HEK293T (cell line): Measurements from ENCODE around the gene WRNIP1.

Experiments used
- CTCF ChIA-PET: fragments of 350-600 bp; formaldehyde crosslinking; extraction: SDS; loops from one replicate; lab custom pipeline; 2021; ENCODE audit warnings: antibody characterized with exemption, inconsistent platforms; lab: Yijun Ruan, JAX
- POLR2A ChIA-PET: fragments of 350-600 bp; formaldehyde crosslinking; extraction: SDS; loops from one replicate; lab custom pipeline; 2020; ENCODE audit warnings: antibody characterized with exemption, inconsistent platforms; lab: Yijun Ruan, JAX
- DNase-seq: peaks from one replicate; pipeline ENCODE4 v3.0.0; 2012; ENCODE audit warnings: mixed read lengths; ENCODE audit errors: extremely low spot score
- ARNT ChIP-seq: fragments of 450-650 bp; IDR thresholded peaks from 2 replicates; pipeline ENCODE4 v1.6.1; 2017; ENCODE audit warnings: mild to moderate bottlenecking
- BHLHE40 ChIP-seq: fragments of 450-650 bp; IDR thresholded peaks from 2 replicates; pipeline ENCODE4 v1.6.1; 2016; ENCODE audit warnings: mild to moderate bottlenecking, moderate library complexity, borderline replicate concordance
- CTBP1 ChIP-seq: fragments of 450-650 bp; IDR thresholded peaks from 2 replicates; pipeline ENCODE4 v1.6.1; 2016; ENCODE audit warnings: borderline replicate concordance
- ELF4 ChIP-seq: fragments of 450-650 bp; IDR thresholded peaks from 2 replicates; pipeline ENCODE4 v1.6.1; 2017; ENCODE audit warnings: antibody characterized with exemption
- FOXA1 ChIP-seq: fragments of 450-650 bp; IDR thresholded peaks from 2 replicates; pipeline ENCODE4 v1.6.1; 2016; ENCODE audit warnings: mild to moderate bottlenecking
- FOXK2 ChIP-seq: fragments of 450-650 bp; IDR thresholded peaks from 2 replicates; pipeline ENCODE4 v1.6.1; 2016; ENCODE audit warnings: mild to moderate bottlenecking
- FOXM1 ChIP-seq: fragments of 450-650 bp; IDR thresholded peaks from 2 replicates; pipeline ENCODE4 v1.6.1; 2017; ENCODE audit warnings: mild to moderate bottlenecking, borderline replicate concordance
- HDGF ChIP-seq: fragments of 450-650 bp; IDR thresholded peaks from 2 replicates; pipeline ENCODE4 v1.6.1; 2017; ENCODE audit warnings: antibody characterized with exemption, borderline replicate concordance
- L3MBTL2 ChIP-seq: fragments of 450-650 bp; conservative IDR thresholded peaks from 2 replicates; pipeline ENCODE4 v1.6.1; 2016; ENCODE audit warnings: mild to moderate bottlenecking
- LEF1 ChIP-seq: fragments of 450-650 bp; IDR thresholded peaks from 2 replicates; pipeline ENCODE4 v1.6.1; 2017; ENCODE audit warnings: mild to moderate bottlenecking, borderline replicate concordance
- NFRKB ChIP-seq: fragments of 450-650 bp; IDR thresholded peaks from 2 replicates; pipeline ENCODE4 v1.6.1; 2016; ENCODE audit warnings: mild to moderate bottlenecking, moderate library complexity
- PKNOX1 ChIP-seq: fragments of 450-650 bp; IDR thresholded peaks from 2 replicates; pipeline ENCODE4 v1.6.1; 2016
- SP1 ChIP-seq: fragments of 450-650 bp; IDR thresholded peaks from 2 replicates; pipeline ENCODE4 v1.6.1; 2017
- SUZ12 ChIP-seq: fragments of 450-650 bp; IDR thresholded peaks from 2 replicates; pipeline ENCODE4 v1.6.1; 2016; ENCODE audit warnings: mild to moderate bottlenecking
- TARDBP ChIP-seq: fragments of 450-650 bp; IDR thresholded peaks from 2 replicates; pipeline ENCODE4 v1.6.1; 2016
- ZNF384 ChIP-seq: fragments of 450-650 bp; IDR thresholded peaks from 2 replicates; pipeline ENCODE4 v1.6.1; 2016

WRNIP1 gene

DNA sequence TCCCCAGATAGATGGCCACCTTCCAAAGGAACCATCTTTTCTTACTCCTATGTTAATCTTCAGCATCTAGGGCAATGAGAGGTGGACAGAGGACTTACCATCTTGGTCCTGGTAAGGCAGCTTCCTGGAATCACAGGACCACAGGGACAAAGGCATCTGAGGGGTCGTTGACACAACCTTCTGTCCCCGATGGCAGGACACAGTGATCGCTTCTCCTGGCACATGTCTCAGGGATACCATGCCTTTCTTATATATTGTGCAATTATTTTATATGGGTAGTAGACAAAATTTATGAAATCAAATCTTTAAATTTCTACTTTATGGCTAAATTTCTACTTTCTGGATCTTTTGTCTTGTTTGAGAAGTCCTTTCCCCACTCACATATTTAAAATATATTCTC is 56.4 kb downstream of the WRNIP1 start:
- no peak for TF ChIP-seq ZNF384
- no peak for TF ChIP-seq ELF4
- no peak for TF ChIP-seq NFRKB
- TF ChIP-seq BHLHE40 = no peak
- TF ChIP-seq FOXK2 = no peak
- TF ChIP-seq LEF1 = no peak
- TF ChIP-seq L3MBTL2 = no peak
- no peak for TF ChIP-seq FOXM1
- TF ChIP-seq SUZ12 = no peak
- no peak for TF ChIP-seq SP1
- no peak for TF ChIP-seq ARNT
- TF ChIP-seq FOXA1 = no peak
- TF ChIP-seq PKNOX1 = no peak
- TF ChIP-seq HDGF = no peak
- CTCF ChIA-PET = no interaction called here
- POLR2A ChIA-PET = no interaction called here
- no peak for DNase-seq

DNA sequence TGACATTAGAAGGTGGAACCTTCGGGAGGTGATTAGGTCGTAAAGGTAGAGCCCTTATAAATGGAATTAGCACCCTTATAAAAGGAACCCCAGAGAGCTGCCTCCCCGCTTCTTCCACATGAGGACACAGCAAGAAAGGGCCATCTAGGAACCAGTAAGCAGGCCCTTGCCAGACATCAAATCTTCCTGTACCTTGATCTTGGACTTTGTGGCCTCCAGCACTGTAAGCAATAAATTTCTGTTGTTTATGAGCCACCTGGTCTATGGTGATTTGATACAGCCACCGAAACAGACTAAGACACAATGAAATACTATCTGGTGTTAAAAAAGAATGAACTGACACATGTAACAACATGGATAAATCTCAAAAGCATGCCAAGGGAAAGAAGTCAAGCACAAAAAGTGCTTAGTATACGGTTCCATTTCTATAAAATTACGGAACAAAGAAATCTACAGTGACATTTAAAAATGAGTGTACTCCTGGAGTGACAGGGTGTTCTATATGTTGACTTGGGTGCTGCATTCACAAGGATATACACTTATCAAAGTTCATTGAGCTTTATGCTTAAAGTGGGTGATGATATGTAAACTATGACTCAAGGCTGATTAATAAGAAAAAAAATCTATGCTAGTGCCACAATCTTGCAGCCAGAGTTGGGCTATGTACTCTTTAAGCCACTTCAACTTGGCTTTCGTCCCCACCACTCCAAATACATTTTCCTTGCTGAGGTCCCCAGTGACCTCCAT is 58.1 kb downstream of the WRNIP1 start:
- ChIA-PET POLR2A (no interaction called here), CTCF (interaction anchor here (0.6 kb wide), 1 partner anchor 201 kb away, joined by 6 read pairs; no protein-coding TSS in a partner anchor)
- TF ChIP-seq L3MBTL2 (no peak), PKNOX1 (peak; percentile 71)
- no peak for DNase-seq

- DNase-seq = no peak
- ChIA-PET CTCF (no interaction called here), POLR2A (no interaction called here)
- TF ChIP-seq FOXK2 (no peak), LEF1 (no peak), SP1 (no peak), NFRKB (no peak), SUZ12 (no peak), BHLHE40 (no peak), PKNOX1 (no peak), HDGF (no peak), L3MBTL2 (no peak), CTBP1 (no peak), FOXA1 (no peak), FOXM1 (no peak)
These were observed 60.9 kb downstream of the WRNIP1 start for GRCh38 chr6:2826131-2826530.

GRCh38 chr6:2827142-2827541 is 61.9 kb downstream of the WRNIP1 start:
- ChIA-PET POLR2A (no interaction called here), CTCF (no interaction called here)
- no peak for TF ChIP-seq TARDBP
- TF ChIP-seq SP1 = no peak
- TF ChIP-seq ARNT = no peak
- no peak for TF ChIP-seq CTBP1
- TF ChIP-seq FOXM1 = no peak
- no peak for TF ChIP-seq FOXA1
- no peak for TF ChIP-seq SUZ12
- no peak for TF ChIP-seq ZNF384
- TF ChIP-seq PKNOX1 = no peak

GRCh38 chr6:2828629-2829028 is 63.4 kb downstream of the WRNIP1 start:
- TF ChIP-seq FOXM1 (no peak), CTBP1 (no peak), SUZ12 (no peak), TARDBP (no peak), BHLHE40 (no peak), PKNOX1 (no peak), SP1 (no peak), FOXA1 (no peak), NFRKB (no peak), LEF1 (no peak), ZNF384 (no peak), HDGF (no peak), FOXK2 (no peak)
- DNase-seq = no peak
- POLR2A ChIA-PET = interaction anchor here (1.7 kb wide), 1 partner anchor 13 kb away, joined by 7 read pairs; the partner anchor contains the start of gene SERPINB1

More at GRCh38 chr6:2827142-2827541, 61.9 kb downstream of the WRNIP1 start:
- no peak for DNase-seq

DNA sequence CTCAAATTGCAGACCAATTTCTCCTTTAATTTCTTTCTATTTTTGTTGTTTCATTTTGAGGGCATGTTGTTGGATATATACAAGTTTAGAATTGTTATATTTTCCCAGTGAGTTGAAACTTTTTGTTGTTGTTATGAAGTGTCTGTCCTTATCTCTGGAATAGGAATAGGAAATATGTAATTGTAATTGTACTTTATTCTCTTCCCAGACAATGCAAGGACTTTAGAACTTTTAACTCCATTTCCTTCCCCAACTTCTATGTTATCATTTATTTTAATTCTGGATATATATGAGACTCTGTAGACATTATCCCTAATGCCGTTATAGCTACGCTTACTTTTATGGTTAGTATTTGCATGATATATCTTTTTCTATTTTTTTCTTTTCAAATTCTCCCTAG is 64.1 kb downstream of the WRNIP1 start:
- no peak for DNase-seq
- ChIA-PET CTCF (no interaction called here), POLR2A (interaction anchor here (1.7 kb wide), 1 partner anchor 12 kb away, joined by 7 read pairs; the partner anchor contains the start of gene SERPINB1)
- TF ChIP-seq BHLHE40 = no peak
- no peak for TF ChIP-seq FOXM1
- TF ChIP-seq FOXK2 = no peak
- TF ChIP-seq PKNOX1 = no peak
- no peak for TF ChIP-seq SUZ12
- TF ChIP-seq ELF4 = no peak
- TF ChIP-seq SP1 = no peak
- no peak for TF ChIP-seq L3MBTL2
- no peak for TF ChIP-seq TARDBP
- no peak for TF ChIP-seq NFRKB
- TF ChIP-seq ARNT = no peak

More at GRCh38 chr6:2828629-2829028, 63.4 kb downstream of the WRNIP1 start:
- CTCF ChIA-PET = no interaction called here
